ENCODE measurements around the gene PER1. TPM values are rescaled to one million over a fixed set of nuclear protein-coding genes. Genes with fewer than 3 reads are reported as not detected.

Gene PER1
- total and polyA plus RNA-seq, 2 of the 13 experiments (the other 11 are each of a cell fraction or from before 2014, with no cell fraction given) = 2.6 to 3.6 TPM

GRCh38 chr17:8189711-8190477 lies 37.7 kb upstream of the PER1 start, which contains the start of gene BORCS6 (continued):
- TF ChIP-seq ZNF768 (CRISPR knock-in tag; IDR thresholded peaks at IDR 0.05) (no peak), STAT5B (CRISPR knock-in tag; IDR thresholded peaks at IDR 0.05) (no peak), NPAS2 (CRISPR knock-in tag; IDR thresholded peaks at IDR 0.05; ENCODE audit: borderline replicate concordance) (no peak), ELF1 (CRISPR knock-in tag; IDR thresholded peaks at IDR 0.05) (peak; percentile 95), XBP1 (CRISPR knock-in tag; IDR thresholded peaks at IDR 0.05) (no peak), PRDM10 (CRISPR knock-in tag; IDR thresholded peaks at IDR 0.05; ENCODE audit: low read depth) (peak; percentile 97), USF2 (IDR thresholded peaks at IDR 0.05; ENCODE audit: low read depth, low read length) (peak; percentile 54), USF2 (CRISPR knock-in tag; IDR thresholded peaks at IDR 0.05; ENCODE audit: borderline replicate concordance) (peak; percentile 80; the same call in 1 of the 2 replicates), ZNF567 (CRISPR knock-in tag; IDR thresholded peaks at IDR 0.05; ENCODE audit: borderline replicate concordance) (no peak), KMT2A (CRISPR knock-in tag; IDR thresholded peaks at IDR 0.05) (0 out of 2 replicates have a peak, but pooled peaks have one; percentile 14), FOXA1 (IDR thresholded peaks at IDR 0.05) (no peak), FOXA1 (CRISPR knock-in tag; IDR thresholded peaks at IDR 0.05) (no peak), ZXDC (CRISPR knock-in tag; IDR thresholded peaks at IDR 0.05) (no peak), PTBP1 (IDR thresholded peaks at IDR 0.05; ENCODE audit: low read depth, low read length, poor library complexity, severe bottlenecking) (no peak)
- TF ChIP-seq, protein P1, sequence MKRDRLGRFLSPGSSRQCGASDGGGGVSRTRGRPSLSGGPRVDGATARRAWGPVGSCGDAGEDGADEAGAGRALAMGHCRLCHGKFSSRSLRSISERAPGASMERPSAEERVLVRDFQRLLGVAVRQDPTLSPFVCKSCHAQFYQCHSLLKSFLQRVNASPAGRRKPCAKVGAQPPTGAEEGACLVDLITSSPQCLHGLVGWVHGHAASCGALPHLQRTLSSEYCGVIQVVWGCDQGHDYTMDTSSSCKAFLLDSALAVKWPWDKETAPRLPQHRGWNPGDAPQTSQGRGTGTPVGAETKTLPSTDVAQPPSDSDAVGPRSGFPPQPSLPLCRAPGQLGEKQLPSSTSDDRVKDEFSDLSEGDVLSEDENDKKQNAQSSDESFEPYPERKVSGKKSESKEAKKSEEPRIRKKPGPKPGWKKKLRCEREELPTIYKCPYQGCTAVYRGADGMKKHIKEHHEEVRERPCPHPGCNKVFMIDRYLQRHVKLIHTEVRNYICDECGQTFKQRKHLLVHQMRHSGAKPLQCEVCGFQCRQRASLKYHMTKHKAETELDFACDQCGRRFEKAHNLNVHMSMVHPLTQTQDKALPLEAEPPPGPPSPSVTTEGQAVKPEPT (CRISPR knock-in tag; IDR thresholded peaks at IDR 0.05; ENCODE audit: low read depth) = peak; percentile 62; the same call in 1 of the 2 replicates
- TF ChIP-seq, protein P2, sequence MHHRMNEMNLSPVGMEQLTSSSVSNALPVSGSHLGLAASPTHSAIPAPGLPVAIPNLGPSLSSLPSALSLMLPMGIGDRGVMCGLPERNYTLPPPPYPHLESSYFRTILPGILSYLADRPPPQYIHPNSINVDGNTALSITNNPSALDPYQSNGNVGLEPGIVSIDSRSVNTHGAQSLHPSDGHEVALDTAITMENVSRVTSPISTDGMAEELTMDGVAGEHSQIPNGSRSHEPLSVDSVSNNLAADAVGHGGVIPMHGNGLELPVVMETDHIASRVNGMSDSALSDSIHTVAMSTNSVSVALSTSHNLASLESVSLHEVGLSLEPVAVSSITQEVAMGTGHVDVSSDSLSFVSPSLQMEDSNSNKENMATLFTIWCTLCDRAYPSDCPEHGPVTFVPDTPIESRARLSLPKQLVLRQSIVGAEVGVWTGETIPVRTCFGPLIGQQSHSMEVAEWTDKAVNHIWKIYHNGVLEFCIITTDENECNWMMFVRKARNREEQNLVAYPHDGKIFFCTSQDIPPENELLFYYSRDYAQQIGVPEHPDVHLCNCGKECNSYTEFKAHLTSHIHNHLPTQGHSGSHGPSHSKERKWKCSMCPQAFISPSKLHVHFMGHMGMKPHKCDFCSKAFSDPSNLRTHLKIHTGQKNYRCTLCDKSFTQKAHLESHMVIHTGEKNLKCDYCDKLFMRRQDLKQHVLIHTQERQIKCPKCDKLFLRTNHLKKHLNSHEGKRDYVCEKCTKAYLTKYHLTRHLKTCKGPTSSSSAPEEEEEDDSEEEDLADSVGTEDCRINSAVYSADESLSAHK (CRISPR knock-in tag; IDR thresholded peaks at IDR 0.05; ENCODE audit: borderline replicate concordance) = no peak

Data from HepG2 (cell line).